Endodermal cell (in vitro differentiated cells): ENCODE data around the gene ROBO3. TPM values are rescaled to one million over a fixed set of nuclear protein-coding genes. Genes with fewer than 3 reads are reported as not detected.

ENCODE experiments used
- DNase-seq: peaks from one replicate; pipeline ENCODE4 v3.0.0-alpha.2; 2017
- H3K27ac ChIP-seq: 2 replicates; pipeline ENCODE4 v1.5.1; 2013; ENCODE audit warnings: mild to moderate bottlenecking, low read depth, low read length, moderate library complexity
- H3K27me3 ChIP-seq: 2 replicates; pipeline ENCODE4 v1.6.1; 2013; ENCODE audit warnings: mild to moderate bottlenecking, low read length, moderate library complexity; ENCODE audit not compliant: insufficient read depth, control insufficient read depth, poor library complexity, severe bottlenecking
- H3K36me3 ChIP-seq: 2 replicates; pipeline ENCODE4 v1.7.0; 2013; ENCODE audit warnings: mild to moderate bottlenecking, low read length, moderate library complexity; ENCODE audit not compliant: control insufficient read depth, insufficient read depth
- H3K4me1 ChIP-seq: one replicate; pipeline ENCODE4 v1.7.0; 2013; ENCODE audit warnings: low read length; ENCODE audit not compliant: control insufficient read depth, insufficient read depth
- H3K4me3 ChIP-seq: 2 replicates; pipeline ENCODE4 v1.5.1; 2013; ENCODE audit warnings: mild to moderate bottlenecking, low read length, moderate library complexity
- H3K9ac ChIP-seq: 2 replicates; pipeline ENCODE4 v1.6.1; 2013; ENCODE audit warnings: mild to moderate bottlenecking, low read length, moderate library complexity; ENCODE audit not compliant: poor library complexity, severe bottlenecking; ENCODE audit errors: extremely low read depth
- H3K9me3 ChIP-seq: 2 replicates; pipeline ENCODE4 v1.6.1; 2013; ENCODE audit warnings: mild to moderate bottlenecking, low read length, moderate library complexity; ENCODE audit not compliant: control insufficient read depth
- H3K27ac Mint-ChIP-seq: 2 replicates; pipeline ENCODE4 v1.8.0; 2020; ENCODE audit warnings: mixed read lengths
- H3K27me3 Mint-ChIP-seq: 2 replicates; pipeline ENCODE4 v1.8.0; 2021; ENCODE audit warnings: mild to moderate bottlenecking, mixed read lengths; ENCODE audit not compliant: insufficient read depth
- H3K36me3 Mint-ChIP-seq: 2 replicates; pipeline ENCODE4 v1.8.0; 2020; ENCODE audit warnings: low read depth, mixed read lengths
- H3K4me1 Mint-ChIP-seq: 2 replicates; pipeline ENCODE4 v1.8.0; 2020; ENCODE audit warnings: mixed read lengths
- H3K4me3 Mint-ChIP-seq: 2 replicates; pipeline ENCODE4 v1.8.0; 2020; ENCODE audit warnings: mild to moderate bottlenecking, moderate library complexity, mixed read lengths
- H3K9me3 Mint-ChIP-seq: 2 replicates; pipeline ENCODE4 v1.8.0; 2020; ENCODE audit warnings: mild to moderate bottlenecking, mixed read lengths
- CTCF ChIP-seq: fragments of 200-600 bp; sonication (generic); conservative IDR thresholded peaks from 2 replicates; pipeline ENCODE4 v1.5.0; 2021; ENCODE audit warnings: antibody characterized with exemption, mild to moderate bottlenecking
- WGBS, 2 experiments: methylation state at CpG; one replicate each; pipeline versions ENCODE4 v1.1.5 to v1.1.7; 2013; ENCODE audit warnings: missing lambda C conversion rate in 2 of 2, mixed read lengths in 1 of 2; ENCODE audit not compliant: insufficient coverage in 1 of 2, insufficient read length in 1 of 2; 5-methylcytosine and 5-hydroxymethylcytosine counted together
- total RNA-seq, 2 donors: library from RNA; stranded (reverse); fragmentation: NEBNext Ultra II Directional in 1 of 2; extraction: Animal tissue kit (Norgen Biotek cat#: 25700) in 1 of 2; gene quantifications; 2 replicates in 1 of 2; 3 replicates in 1 of 2; pipeline ENCODE4 v1.2.1, GENCODE V29; 2021

Gene ROBO3
- total RNA-seq, 2 donors from 2014 or later: 15.3 to 16.2 TPM

GRCh38 chr11:124930799-124931198, 65.6 kb downstream of the ROBO3 start:
- no peak overlapping the region for H3K27ac ChIP-seq
- peaks cover 3% of the 10 kb centered on the region for H3K27me3 ChIP-seq
- DNase-seq: no peak
- no peaks in the 10 kb centered on the region for H3K36me3 ChIP-seq
- no peak for TF ChIP-seq CTCF
- H3K4me1 ChIP-seq: no peaks in the 10 kb centered on the region
- H3K4me3 Mint-ChIP-seq: no peak overlapping the region
- H3K27me3 Mint-ChIP-seq: peaks cover 24% of the 10 kb centered on the region
- H3K4me1 Mint-ChIP-seq: no peaks in the 10 kb centered on the region
- H3K9me3 Mint-ChIP-seq: no peaks in the 10 kb centered on the region
- WGBS, 2 experiments: 100% methylated on average over 1 of the region's 3 CpGs; no CpG with 5 or more reads in 1 of the 2 experiments
- no peak overlapping the region for H3K9ac ChIP-seq
- no peaks in the 10 kb centered on the region for H3K9me3 ChIP-seq
- H3K27ac Mint-ChIP-seq: no peak overlapping the region
- H3K4me3 ChIP-seq: no peak overlapping the region
- H3K36me3 Mint-ChIP-seq: no peaks in the 10 kb centered on the region

Other genes with a start within 250 kb of the ROBO3 start
- gene TBRG1, start 242.6 kb upstream of the ROBO3 start, total RNA-seq: 10 to 100 TPM; 30.9 to 31.3 TPM
- 1 to 10 TPM; 4.4 to 7.4 TPM for gene SIAE, start 191.7 kb upstream of the ROBO3 start, total RNA-seq
- 10 to 100 TPM; 19.6 to 21.8 TPM for gene SPA17, start 191.5 kb upstream of the ROBO3 start, total RNA-seq
- gene NRGN, start 125.5 kb upstream of the ROBO3 start, total RNA-seq: 1 to 10 TPM; 4.7 to 8.9 TPM
- 1 to 10 TPM; 1.1 to 3.4 TPM for gene VSIG2, start 113.2 kb upstream of the ROBO3 start, total RNA-seq
- under 1 TPM; 0.31 to 0.68 TPM for gene ESAM, start 103.1 kb upstream of the ROBO3 start, total RNA-seq
- gene MSANTD2, start 65.0 kb upstream of the ROBO3 start, total RNA-seq: 10 to 100 TPM; 18.3 to 21.3 TPM
- under 1 TPM in 1 of 2 donors, not detected in 1; 0.59 TPM for gene ROBO4, start 32.4 kb downstream of the ROBO3 start, total RNA-seq
- gene HEPN1, start 53.8 kb downstream of the ROBO3 start, total RNA-seq: not detected
- not detected for gene HEPACAM, start 70.6 kb downstream of the ROBO3 start, total RNA-seq
- 1 to 10 TPM; 3.3 TPM for gene CCDC15, start 88.8 kb downstream of the ROBO3 start, total RNA-seq
- gene SLC37A2, start 197.9 kb downstream of the ROBO3 start, total RNA-seq: 1 to 10 TPM; 1.0 to 1.3 TPM
- gene TMEM218, start 246.2 kb downstream of the ROBO3 start, total RNA-seq: 10 to 100 TPM; 17.9 to 18.2 TPM